Retina (tissue), 1 donor: ENCODE results near the gene ACTC1.

Source experiments
- DNase-seq: peaks from one replicate; pipeline ENCODE4 v3.0.0-alpha.2; 2016

Gene ACTC1

DNA sequence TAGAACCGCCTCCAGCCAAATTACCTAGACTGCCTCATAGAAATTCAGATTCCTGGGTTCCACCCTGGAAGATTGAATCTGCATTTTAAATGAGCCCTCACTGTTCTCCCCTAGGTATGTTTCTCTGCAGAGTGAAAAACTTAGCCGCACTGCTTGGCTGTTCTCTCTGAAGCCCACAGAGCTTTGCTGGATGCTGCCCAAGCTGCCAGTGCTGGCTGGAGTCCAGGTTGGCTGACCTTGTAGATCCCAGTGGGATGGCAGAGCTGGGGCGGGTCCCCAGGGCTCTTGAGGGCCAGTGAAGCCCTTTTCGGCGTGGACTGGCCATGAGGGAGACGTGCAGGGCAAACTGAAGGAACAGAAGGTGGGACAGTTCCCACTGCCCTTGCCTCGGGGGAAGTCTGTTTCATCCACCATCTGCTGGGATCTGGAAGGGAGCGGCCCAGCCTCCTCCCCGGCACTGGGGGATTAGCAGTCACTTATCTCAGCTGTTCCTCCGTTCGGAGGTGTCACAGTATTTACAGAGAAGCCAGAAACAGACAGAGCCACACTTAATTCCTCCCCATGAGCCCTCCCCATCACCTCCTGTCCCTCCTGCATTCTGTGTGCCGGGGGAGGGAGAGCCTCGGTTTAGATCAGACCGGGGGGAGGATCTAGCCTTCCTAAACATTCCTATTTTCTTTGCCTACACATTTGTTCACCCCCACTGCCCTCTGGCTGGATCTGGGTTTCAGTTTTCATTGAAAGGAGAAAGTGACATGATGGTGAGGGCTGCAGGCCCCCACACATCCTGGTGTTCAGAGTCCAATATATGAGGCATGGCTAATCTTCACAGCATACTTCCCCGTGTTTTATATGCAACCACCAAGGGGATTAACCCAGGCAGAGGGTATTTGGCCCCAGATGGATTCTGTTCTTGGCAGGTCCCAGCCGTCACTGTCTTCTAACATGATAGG, 4.1 kb upstream of the ACTC1 start:
- DNase-seq = peak; percentile 76

GRCh38 chr15:34796847-34797435, 1.6 kb upstream of the ACTC1 start:
- DNase-seq = no peak

DNA sequence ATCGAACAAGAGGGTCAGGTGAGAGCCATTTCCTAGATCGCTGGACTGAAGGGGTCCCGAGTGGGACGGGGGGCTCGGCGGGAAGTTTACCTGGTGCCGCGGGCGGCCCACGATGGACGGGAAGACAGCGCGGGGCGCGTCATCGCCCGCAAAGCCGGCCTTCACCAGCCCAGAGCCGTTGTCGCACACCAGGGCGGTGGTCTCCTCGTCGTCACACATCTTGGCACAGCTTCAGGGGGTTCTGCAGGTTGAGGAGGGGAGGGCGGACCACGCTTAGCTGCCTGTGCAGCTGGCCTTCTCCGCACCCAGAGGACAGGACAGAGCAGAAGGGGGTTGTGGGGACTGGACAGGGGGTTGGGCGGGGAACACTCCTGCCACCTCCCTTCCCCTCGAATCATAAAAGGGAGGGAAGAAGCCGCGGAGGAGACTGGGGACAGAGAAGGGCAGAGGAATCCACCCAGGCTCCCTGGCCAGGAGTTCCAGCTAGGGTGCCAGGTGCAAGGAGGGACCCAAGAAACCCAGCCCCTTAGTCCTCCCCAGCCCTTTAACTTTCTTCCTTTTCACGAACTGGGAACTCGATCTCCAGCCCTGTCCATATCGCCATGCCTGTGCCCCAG, 651 bp downstream of the ACTC1 start:
- no peak for DNase-seq

DNA sequence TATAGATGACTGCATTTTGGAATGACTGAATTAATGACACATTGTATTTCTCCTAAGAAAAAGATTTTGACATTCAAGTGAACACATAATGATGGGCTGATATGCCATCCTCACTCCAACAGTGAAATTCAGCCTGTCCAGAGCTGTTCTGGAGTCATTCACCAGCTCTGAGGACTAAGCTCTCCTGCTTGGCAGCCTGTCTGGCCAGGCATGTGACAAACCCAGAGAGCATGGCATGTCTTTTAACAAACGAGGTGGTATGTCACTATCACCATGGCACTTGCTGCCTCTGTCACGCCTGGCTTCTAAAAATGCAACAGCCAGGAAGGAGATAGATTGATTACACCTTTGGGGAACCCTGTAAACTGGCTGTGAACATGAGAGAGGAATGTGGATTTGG, 1.4 kb downstream of the ACTC1 start:
- no peak for DNase-seq

DNA sequence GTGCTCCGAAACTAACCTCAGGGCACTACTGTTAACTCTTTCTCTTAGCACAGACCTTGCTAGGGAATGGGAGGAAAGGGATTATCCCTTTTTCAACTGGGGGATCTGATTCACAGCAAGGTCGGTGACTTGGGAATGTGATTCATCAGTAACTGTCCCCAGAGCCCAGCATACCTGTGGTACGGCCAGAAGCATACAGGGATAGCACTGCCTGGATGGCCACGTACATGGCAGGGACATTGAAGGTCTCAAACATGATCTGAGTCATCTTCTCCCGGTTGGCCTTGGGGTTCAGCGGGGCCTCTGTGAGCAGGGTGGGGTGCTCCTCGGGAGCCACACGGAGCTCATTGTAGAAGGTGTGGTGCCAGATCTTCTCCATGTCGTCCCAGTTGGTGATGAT, 2.3 kb downstream of the ACTC1 start:
- DNase-seq = no peak

DNA sequence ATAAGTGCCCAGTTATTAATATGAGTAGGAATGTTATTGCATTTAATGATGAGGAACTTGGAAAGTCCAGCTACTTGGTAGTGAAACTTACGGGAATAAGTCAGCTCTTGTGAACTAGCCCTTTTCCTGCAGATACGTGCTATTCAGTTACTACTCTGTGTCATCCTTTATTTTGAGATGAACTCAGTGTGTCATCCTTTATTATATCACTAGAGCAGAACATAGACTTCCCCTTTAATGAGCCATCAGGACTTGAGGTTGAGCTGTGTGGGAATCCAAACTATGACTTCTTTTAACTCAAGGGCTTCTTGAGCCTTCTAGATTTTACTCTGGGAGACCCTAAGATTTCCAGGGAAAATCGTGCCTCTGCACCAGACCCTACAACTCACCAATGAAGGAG, 3.6 kb downstream of the ACTC1 start:
- no peak for DNase-seq

DNA sequence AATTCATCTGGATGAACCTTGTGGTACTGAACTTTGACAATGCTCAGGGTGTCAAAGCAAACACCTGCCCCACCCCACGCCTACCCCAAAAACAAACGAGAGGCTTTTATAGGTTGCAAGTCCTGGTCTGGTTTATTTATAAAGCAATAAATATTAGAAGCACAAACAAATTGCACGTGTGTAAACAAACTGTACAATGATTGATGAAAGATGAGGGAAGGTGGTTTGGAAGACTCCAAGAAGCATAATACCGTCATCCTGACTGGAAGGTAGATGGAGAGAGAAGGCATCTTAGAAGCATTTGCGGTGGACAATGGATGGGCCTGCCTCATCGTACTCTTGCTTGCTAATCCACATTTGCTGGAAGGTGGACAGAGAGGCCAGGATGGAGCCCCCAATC, 5.2 kb downstream of the ACTC1 start:
- DNase-seq = no peak

- no peak for DNase-seq
Measured at GRCh38 chr15:34789326-34789725, 6.0 kb downstream of the ACTC1 start.

- no peak for DNase-seq
Measured at GRCh38 chr15:34786206-34786605, 9.1 kb downstream of the ACTC1 start.

- DNase-seq = no peak
Measured at GRCh38 chr15:34783991-34784390, 11.4 kb downstream of the ACTC1 start.

GRCh38 chr15:34783431-34783830, 11.9 kb downstream of the ACTC1 start:
- DNase-seq = no peak

- DNase-seq = no peak
Measured at GRCh38 chr15:34782901-34783300, 12.4 kb downstream of the ACTC1 start.

GRCh38 chr15:34780725-34781124, 14.6 kb downstream of the ACTC1 start:
- DNase-seq = no peak

- no peak for DNase-seq
Measured at GRCh38 chr15:34776606-34777105, 18.7 kb downstream of the ACTC1 start.

DNA sequence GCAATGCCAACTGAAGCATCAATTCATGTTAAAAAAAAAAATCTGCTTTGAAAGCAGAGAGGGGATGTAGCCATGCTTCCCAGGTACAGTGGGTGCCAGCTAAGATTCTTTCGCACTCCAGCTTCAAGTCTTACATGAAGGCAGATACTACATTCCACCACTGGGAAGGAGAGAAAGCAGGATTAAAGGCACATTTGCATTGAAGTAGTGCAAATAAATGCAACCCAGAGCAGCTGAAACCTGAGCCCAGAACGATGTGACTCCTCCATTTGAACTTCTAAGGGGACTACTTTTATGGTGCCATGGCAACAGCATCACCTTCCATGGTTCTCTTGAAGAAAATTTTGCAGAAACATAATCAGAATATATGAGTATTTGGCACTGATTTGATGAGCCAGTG, 21.4 kb downstream of the ACTC1 start:
- DNase-seq = no peak

DNA sequence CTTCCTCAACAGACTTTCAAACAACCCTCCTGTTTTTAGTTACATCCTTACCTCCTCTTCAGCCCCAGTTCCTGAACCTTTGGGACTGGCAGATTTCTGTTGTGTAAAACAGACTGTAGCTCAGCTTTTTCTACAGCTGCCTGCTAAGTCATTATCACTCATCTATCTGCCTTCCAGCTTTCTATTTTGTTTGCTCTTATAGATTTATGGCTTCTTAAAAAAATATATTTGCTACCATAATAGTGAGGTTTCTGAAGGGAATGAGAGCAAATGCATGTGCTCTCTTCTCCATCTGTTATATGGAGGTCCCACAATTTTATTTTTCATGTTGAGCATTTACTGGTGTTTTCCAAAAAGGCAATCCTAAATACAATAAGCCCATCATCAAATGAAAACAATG, 22.3 kb downstream of the ACTC1 start:
- no peak for DNase-seq

GRCh38 chr15:34772312-34772711, 23.0 kb downstream of the ACTC1 start:
- DNase-seq = no peak

- no peak for DNase-seq
Measured at GRCh38 chr15:34769711-34770110, 25.6 kb downstream of the ACTC1 start.

DNA sequence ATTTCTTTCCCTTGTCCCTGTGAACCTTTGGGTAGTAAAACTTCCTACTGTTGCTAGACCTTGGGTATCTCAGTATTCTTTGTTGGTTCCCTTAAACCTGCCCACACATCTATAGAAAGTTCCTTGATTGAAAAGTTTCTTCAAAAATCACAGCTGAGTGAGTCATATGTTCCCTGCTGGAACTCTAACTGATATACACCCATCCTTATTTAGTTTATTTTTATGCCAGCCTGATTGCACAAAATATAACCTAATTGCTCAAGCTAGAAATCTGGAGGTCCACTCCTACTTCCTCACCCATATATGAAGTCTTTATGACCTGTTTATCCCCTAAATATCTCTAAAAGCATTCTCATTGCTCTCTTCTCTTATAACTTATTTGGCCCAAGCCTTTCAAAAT, 26.8 kb downstream of the ACTC1 start:
- DNase-seq = no peak

DNA sequence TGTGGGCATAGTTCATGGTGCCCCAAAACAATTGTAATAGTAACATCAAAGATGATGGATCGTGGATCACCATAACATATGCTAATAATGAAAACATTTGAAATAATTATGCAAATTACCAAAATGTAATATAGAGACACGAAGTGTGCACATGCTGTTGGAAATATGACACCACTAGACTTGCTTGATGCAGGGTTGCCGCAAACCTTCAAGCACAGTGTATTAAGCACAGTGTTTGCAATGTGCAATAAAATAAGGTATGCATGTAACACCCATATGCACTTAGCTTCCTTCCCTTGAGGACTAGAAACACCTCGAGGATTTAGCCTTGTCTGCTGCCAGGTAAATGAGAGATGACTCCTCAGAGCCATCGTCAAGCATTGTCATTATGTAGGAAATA, 29.6 kb downstream of the ACTC1 start:
- no peak for DNase-seq

DNA sequence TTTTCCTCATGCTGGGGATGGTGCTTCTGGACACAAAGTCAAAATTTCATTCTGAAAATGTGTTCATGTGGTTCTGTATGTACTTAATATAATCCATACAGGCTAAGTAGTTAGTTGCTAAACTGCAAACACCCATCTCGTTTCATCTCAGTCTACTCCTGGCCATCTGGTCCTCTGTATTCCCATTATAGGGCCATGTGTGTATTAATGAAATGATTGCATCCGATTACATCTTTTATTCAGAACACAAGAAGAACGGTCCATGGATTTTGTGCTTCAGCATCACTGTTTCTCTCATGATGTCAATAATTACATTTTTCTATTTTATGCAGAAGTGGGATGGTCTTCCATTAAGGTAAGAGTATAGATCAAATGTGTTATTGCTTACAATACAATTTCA, 34.4 kb downstream of the ACTC1 start:
- no peak for DNase-seq

DNA sequence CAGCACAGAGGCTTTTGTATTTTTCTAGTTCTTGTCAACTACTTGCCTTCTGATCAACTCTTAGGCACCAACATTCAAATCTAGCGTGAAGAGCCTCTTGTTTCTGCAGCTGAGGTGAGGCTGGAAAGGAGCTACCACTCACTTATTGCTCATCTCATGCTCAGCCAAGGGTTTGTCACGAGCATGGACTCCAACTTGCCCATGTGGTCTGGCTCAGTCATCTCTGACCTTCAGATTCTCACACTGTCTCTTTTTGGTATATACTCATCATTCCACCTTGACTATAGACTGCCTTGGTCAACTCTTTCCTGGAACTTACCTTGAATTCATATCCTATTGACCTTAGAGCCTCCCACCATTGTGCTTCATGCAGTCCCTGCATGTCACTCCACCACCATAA, 35.4 kb downstream of the ACTC1 start:
- no peak for DNase-seq

DNA sequence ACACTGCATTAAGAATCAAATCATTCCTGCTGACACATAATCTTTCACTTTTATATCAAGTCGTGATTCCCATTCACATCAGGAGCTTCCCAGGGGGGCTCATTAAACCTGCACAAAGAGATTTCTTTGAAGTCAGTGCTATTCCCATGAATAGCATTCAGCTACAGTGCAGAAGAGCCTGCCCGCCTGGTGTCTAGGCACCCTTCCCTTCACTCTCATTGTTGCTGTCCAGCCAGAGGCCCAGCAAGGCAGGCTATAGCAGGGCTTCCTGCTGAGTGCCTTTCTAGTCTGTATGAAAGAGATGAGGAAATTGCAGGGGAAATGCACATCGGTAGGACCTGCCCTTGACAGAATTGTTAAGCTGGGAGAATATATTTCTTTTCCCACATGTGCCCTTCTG, 36.0 kb downstream of the ACTC1 start:
- DNase-seq = no peak

- no peak for DNase-seq
Measured at GRCh38 chr15:34757262-34757661, 38.1 kb downstream of the ACTC1 start.
